Measurements from ENCODE around the gene WDR33.
"Not testable (repeated sequence)": the region's sequence is repeated elsewhere in the genome, so short reads cannot be mapped to it uniquely, and the experiment has no call there.

WDR33 gene

DNA sequence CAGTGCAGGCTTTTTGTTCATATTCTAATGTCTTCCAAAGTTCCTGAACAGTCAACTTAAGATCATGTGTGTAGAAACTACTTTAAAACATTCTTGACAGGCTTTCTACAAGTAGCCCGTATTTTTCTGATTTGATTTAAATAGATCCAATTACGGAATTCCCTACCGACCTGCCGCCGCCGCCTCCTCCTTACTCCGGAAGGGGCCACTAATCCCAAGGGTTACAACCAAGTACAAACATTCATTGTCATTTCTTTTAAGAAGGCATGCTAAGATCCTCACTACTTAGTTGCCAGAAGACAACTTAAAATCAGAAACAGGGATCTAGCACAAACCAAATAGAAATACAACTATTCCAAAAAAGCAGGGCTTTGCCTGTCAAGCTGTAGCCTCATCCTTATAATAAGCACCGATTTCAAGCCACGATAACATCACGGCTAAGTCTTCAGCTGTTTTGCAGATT lies 784 bp downstream of the WDR33 start:
- peak; percentile 8 for DNase-seq (ENCODE audit: low read depth)
- TF ChIP-seq, protein P1, sequence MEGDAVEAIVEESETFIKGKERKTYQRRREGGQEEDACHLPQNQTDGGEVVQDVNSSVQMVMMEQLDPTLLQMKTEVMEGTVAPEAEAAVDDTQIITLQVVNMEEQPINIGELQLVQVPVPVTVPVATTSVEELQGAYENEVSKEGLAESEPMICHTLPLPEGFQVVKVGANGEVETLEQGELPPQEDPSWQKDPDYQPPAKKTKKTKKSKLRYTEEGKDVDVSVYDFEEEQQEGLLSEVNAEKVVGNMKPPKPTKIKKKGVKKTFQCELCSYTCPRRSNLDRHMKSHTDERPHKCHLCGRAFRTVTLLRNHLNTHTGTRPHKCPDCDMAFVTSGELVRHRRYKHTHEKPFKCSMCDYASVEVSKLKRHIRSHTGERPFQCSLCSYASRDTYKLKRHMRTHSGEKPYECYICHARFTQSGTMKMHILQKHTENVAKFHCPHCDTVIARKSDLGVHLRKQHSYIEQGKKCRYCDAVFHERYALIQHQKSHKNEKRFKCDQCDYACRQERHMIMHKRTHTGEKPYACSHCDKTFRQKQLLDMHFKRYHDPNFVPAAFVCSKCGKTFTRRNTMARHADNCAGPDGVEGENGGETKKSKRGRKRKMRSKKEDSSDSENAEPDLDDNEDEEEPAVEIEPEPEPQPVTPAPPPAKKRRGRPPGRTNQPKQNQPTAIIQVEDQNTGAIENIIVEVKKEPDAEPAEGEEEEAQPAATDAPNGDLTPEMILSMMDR (IDR thresholded peaks at IDR 0.05; ENCODE audit: low read length, missing control alignments) = no peak
- H3K4me3 ChIP-seq (replicated peaks; ENCODE audit: low read depth, low read length) = peak overlapping the region; percentile 80

DNA sequence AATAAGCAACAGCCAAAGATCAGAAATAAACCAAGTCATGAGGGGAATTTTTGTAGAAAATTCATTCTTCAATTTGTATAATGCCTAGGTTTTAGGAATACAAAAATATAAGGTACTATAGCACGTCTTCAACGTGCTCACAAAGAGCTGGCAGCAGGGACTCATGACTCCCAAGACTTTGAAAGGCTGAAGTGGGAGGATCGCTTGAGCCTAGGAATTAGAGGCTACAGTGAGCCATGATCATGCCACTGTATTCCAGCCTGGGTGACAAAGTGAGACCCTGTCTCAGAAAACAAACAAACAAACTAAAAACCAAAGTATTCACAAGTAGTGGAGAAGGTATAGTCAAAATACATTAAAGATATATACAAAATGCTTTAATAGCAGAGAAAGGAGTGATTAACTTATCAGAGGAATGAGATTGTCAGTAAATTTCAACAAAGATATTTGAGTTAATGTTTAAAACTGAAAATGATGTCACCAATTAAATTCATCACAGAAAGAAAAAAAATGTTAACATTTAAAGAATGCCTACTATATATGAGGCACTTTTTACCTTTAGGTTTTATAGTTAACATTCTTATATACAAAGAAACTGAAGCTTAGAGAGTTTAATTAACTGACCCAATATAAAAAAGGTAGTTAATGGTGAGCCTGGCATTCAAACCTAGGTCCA lies 3.2 kb downstream of the WDR33 start:
- H3K4me3 ChIP-seq (replicated peaks; ENCODE audit: low read depth, low read length) = no peak overlapping the region
- TF ChIP-seq, protein P1 (IDR thresholded peaks at IDR 0.05; ENCODE audit: low read length, missing control alignments) = no peak
- peak; percentile 9 for DNase-seq (ENCODE audit: low read depth)

DNA sequence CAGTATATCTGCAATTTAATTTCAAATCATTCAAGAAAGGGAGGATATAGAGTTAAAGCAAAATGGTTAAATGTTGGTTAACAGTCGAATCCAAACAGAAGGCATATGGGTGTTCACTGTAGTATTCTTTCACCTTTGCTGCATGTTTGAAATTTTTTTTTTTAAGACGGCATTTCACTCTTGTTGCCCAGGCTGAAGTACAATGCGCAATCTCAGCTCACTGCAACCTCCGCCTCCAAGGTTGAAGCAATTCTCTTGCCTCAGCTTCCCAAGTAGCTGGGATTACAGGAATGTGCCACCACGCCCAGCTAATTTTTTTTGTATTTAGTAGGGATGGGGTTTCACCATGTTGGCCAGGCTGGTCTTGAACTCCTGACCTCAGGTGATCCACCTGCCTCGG lies 4.1 kb downstream of the WDR33 start:
- H3K4me3 ChIP-seq (replicated peaks; ENCODE audit: low read depth, low read length) = not testable (repeated sequence)

DNA sequence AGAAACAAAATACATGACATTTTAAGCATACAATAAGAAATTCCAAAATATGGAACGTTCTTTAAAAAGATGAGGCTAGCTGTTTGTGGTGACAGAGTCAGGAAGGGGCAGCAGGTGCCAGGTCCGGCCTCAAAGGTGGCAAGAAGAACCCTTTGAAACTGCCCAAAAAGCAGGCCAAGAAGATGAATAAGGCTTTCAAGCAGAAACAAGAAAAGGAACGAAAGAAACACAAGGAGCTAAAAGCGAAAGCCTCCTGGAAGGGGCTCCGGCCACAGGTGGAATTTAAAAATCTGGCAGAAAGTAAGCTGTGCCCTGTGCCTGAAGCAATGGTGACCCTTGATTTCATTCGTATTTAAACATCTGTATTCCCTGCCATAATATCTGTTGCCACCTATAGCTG lies 5.5 kb downstream of the WDR33 start:
- TF ChIP-seq, protein P1 (IDR thresholded peaks at IDR 0.05; ENCODE audit: low read length, missing control alignments) = no peak
- no peak for DNase-seq (ENCODE audit: low read depth)
- H3K4me3 ChIP-seq (replicated peaks; ENCODE audit: low read depth, low read length) = no peak overlapping the region

More for the DNA sequence above, 4.1 kb downstream of the WDR33 start:
- not testable (repeated sequence) for DNase-seq (ENCODE audit: low read depth)

DNA sequence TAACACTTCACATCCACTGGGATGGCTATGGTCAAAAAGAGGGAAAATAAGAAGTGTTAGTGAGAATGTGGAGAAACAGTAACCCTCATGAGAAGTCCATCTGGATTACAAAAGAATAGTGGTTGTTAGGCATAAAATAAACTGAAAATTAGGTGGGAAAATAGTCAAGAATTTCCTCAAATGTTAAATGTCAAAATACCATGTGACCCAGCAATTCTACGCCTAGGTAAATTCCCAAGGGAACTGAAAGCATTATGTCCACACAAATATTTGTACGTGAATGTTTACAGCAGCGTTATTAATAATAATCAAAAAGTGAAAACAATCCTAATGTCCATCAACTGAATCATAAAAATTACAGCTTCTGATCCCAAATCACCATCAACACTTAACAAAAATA lies 11.0 kb downstream of the WDR33 start:
- H3K4me3 ChIP-seq (replicated peaks; ENCODE audit: low read depth, low read length) = no peak overlapping the region
- TF ChIP-seq, protein P1 (IDR thresholded peaks at IDR 0.05; ENCODE audit: low read length, missing control alignments) = no peak
- no peak for DNase-seq (ENCODE audit: low read depth)

DNA sequence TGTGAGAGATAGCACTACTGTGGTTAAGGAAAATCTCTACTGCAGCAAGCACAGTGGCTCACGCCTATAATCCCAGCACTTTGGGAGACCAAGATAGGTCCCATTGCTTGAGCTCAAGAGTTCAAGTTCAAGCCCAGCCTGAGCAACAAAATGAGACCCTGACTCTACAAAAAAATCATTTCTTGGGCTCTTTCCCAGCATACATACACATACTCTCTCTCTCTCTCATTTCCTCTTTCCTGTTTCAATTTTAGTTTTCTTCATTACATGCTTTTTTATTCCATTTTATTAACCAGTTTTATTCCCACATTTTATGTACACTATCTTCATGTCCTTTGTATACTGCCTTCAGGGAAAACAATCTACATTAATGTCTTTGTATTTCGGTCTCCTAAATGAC lies 14.6 kb downstream of the WDR33 start:
- TF ChIP-seq, protein P1 (IDR thresholded peaks at IDR 0.05; ENCODE audit: low read length, missing control alignments) = no peak
- H3K4me3 ChIP-seq (replicated peaks; ENCODE audit: low read depth, low read length) = no peak overlapping the region
- DNase-seq (ENCODE audit: low read depth) = no peak

DNA sequence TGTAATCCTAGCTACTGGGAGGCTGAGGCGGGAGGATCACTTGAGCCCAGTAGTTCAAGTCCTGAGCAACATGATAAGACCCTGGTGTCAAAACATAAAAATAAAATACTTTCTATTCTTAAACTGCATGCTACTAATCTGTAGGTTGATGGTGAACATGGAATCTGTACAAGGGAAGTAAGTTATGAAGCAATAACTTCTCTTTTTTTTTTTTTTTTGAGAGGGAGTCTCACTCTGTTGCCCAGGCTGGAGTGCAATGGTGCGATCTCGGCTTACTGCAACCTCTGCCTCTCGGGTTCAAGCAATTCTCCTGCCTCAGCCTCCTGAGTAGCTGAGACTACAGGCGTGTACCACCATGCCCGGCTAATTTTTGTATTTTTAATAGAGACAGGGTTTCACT lies 16.1 kb downstream of the WDR33 start:
- not testable (repeated sequence) for DNase-seq (ENCODE audit: low read depth); H3K4me3 ChIP-seq (replicated peaks; ENCODE audit: low read depth, low read length)

DNA sequence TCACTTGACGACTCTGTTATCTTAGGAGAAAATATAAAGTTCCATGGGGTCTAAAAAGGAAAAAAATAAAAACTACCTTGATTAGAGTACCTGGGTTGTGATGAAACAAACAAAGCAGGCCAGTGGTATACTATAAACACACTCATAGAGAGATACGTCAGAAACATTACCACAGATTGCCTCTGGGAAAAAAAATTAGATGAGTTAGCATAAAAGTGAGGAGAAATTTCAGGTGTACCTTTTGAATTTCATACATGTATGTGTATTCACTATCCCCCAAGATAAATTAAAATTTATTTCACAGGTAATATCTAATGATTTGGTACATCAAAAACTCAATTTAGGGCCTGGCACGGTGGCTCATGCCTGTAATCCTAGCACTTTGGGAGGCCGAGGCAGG lies 18.2 kb downstream of the WDR33 start:
- DNase-seq (ENCODE audit: low read depth) = no peak
- H3K4me3 ChIP-seq (replicated peaks; ENCODE audit: low read depth, low read length) = no peak overlapping the region
- TF ChIP-seq, protein P1 (IDR thresholded peaks at IDR 0.05; ENCODE audit: low read length, missing control alignments) = no peak
